ENCODE results near the gene KIFBP. TPM values are rescaled to one million over a fixed set of nuclear protein-coding genes. Genes with fewer than 3 reads are reported as not detected.
"Not testable (repeated sequence)": the region's sequence is repeated elsewhere in the genome, so short reads cannot be mapped to it uniquely, and the experiment has no call there.

KIFBP gene
- total RNA-seq, 5 donors from 2014 or later (not counting 1 experiment from before 2014, with no cell fraction given): 5.9 to 15.2 (median 13.2) TPM

DNA sequence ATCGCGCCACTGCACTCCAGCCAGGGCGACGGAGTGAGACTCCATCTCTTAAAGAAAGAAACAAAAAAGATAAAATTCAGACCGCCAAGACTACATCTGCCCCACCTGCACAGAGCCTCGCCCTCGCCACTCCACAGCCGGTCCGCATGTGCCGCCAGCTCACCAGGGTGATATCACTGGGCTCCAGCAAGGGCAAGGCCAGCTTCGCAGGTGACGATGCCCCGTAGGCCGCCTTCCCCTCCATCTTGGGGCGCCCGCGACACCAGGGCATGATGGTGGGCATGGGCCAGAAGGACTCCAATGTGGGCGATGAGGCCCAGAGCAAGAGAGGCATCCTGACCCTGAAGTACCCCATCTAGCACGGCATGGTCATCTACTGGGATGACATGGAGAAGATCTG is 34.0 kb downstream of the KIFBP start:
- Mint-ChIP-seq H3K36me3 (peaks cover 16% of the 10 kb centered on the region), H3K4me3 (no peak overlapping the region), H3K27ac (no peak overlapping the region), H3K27me3 (no peaks in the 10 kb centered on the region), H3K9me3 (no peaks in the 10 kb centered on the region), H3K4me1 (peaks cover 3 to 7% (median 3%) of the 10 kb centered on the region in 3 donors)
- peaks cover 0 to 3% of the 10 kb centered on the region in 2 donors for H3K36me3 ChIP-seq (ENCODE audit: control insufficient read depth in 2 of 2, extremely low read depth in 1 of 2, insufficient read depth in 1 of 2, low read length in 1 of 2)
- H3K27ac ChIP-seq (ENCODE audit: low read length): no peak overlapping the region
- H3K4me3 ChIP-seq (ENCODE audit: control insufficient read depth in 1 of 2, extremely low read depth in 1 of 2, low read length in 1 of 2): no peak overlapping the region
- H3K27me3 ChIP-seq (replicated peaks in 1 of 2; ENCODE audit: control insufficient read depth in 2 of 2, extremely low read depth in 1 of 2, insufficient read depth in 2 of 2, low read length in 1 of 2): no peaks in the 10 kb centered on the region
- DNase-seq (no peak), ATAC-seq (replicated peaks in 1 of 4) (no peak)
- POLR2A ChIA-PET: interaction anchor here in 1 of 2 donors (0.6 kb wide), 1 partner anchor 9 kb away, joined by 3 read pairs; no protein-coding TSS in a partner anchor
- WGBS (ENCODE audit: insufficient coverage): 97% methylated on average over 15 of the region's 19 CpGs
- CTCF ChIA-PET: no interaction called here
- peaks cover 0 to 8% of the 10 kb centered on the region in 2 experiments for H3K4me1 ChIP-seq (ENCODE audit: control insufficient read depth in 1 of 2, extremely low read depth in 1 of 2, insufficient read depth in 2 of 2, low read length in 2 of 2)
- H3K9me3 ChIP-seq: no peaks in the 10 kb centered on the region

DNA sequence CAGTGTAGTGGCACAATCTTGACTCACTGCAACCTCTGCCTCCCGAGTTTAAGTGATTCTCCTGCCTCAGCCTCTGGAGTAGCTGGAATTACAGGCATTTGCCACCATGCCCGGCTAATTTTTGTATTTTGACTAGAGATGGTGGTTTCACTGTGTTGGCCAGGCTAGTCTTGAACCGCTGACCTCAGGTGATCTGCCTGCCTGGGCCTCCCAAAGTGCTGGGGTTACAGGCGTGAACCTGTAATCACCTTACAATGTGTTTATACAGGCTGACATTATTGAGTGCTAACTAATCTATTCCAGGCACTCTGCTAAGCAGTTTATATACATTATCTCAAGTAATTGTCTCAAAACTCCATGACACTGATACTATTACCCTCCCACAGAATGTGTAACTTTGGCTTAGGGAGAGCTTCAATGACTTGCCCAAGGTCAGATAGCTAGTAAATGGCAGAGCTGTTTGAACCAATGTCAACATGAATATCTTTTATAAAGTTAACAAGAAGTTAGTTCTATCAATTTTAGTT is 36.8 kb downstream of the KIFBP start:
- no peaks in the 10 kb centered on the region for H3K9me3 ChIP-seq
- Mint-ChIP-seq H3K4me3 (no peak overlapping the region), H3K27me3 (no peaks in the 10 kb centered on the region), H3K4me1 (peaks cover 7 to 11% (median 7%) of the 10 kb centered on the region in 3 donors), H3K36me3 (no peaks in the 10 kb centered on the region), H3K27ac (no peak overlapping the region), H3K9me3 (no peaks in the 10 kb centered on the region)
- no peak for ATAC-seq (replicated peaks in 1 of 4)
- ChIA-PET CTCF (no interaction called here), POLR2A (no interaction called here)
- no peaks in the 10 kb centered on the region for H3K36me3 ChIP-seq (ENCODE audit: control insufficient read depth in 2 of 2, extremely low read depth in 1 of 2, insufficient read depth in 1 of 2, low read length in 1 of 2)
- H3K27me3 ChIP-seq (replicated peaks in 1 of 2; ENCODE audit: control insufficient read depth in 2 of 2, extremely low read depth in 1 of 2, insufficient read depth in 2 of 2, low read length in 1 of 2): no peaks in the 10 kb centered on the region
- no peak for DNase-seq
- H3K4me1 ChIP-seq (ENCODE audit: control insufficient read depth in 1 of 2, extremely low read depth in 1 of 2, insufficient read depth in 2 of 2, low read length in 2 of 2): peaks cover 0 to 11% of the 10 kb centered on the region in 2 experiments
- H3K4me3 ChIP-seq (ENCODE audit: control insufficient read depth in 1 of 2, extremely low read depth in 1 of 2, low read length in 1 of 2): no peak overlapping the region
- no peak overlapping the region for H3K27ac ChIP-seq (ENCODE audit: low read length)
- 94% methylated on average over 3 of the region's 4 CpGs for WGBS (ENCODE audit: insufficient coverage)

GRCh38 chr10:69033256-69033655 is 44.7 kb downstream of the KIFBP start:
- Histone ChIP-seq H3K9me3 (no peaks in the 10 kb centered on the region), H3K27ac (ENCODE audit: low read length) (no peak overlapping the region), H3K4me1 (ENCODE audit: control insufficient read depth in 1 of 2, extremely low read depth in 1 of 2, insufficient read depth in 2 of 2, low read length in 2 of 2) (no peaks in the 10 kb centered on the region), H3K27me3 (replicated peaks in 1 of 2; ENCODE audit: control insufficient read depth in 2 of 2, extremely low read depth in 1 of 2, insufficient read depth in 2 of 2, low read length in 1 of 2) (no peaks in the 10 kb centered on the region), H3K4me3 (ENCODE audit: control insufficient read depth in 1 of 2, extremely low read depth in 1 of 2, low read length in 1 of 2) (no peak overlapping the region), H3K36me3 (ENCODE audit: control insufficient read depth in 2 of 2, extremely low read depth in 1 of 2, insufficient read depth in 1 of 2, low read length in 1 of 2) (no peaks in the 10 kb centered on the region)
- Mint-ChIP-seq H3K4me3 (no peak overlapping the region), H3K27ac (no peak overlapping the region), H3K36me3 (no peaks in the 10 kb centered on the region), H3K4me1 (no peaks in the 10 kb centered on the region), H3K27me3 (no peaks in the 10 kb centered on the region), H3K9me3 (no peaks in the 10 kb centered on the region)
- no CpG with 5 or more reads among the region's 4 CpGs for WGBS (ENCODE audit: insufficient coverage)
- ChIA-PET POLR2A (interaction anchor here in 1 of 2 donors (0.7 kb wide), 1 partner anchor 40 kb away, joined by 5 read pairs; no protein-coding TSS in a partner anchor), CTCF (no interaction called here)
- ATAC-seq (replicated peaks in 1 of 4): no peak
- DNase-seq: no peak

DNA sequence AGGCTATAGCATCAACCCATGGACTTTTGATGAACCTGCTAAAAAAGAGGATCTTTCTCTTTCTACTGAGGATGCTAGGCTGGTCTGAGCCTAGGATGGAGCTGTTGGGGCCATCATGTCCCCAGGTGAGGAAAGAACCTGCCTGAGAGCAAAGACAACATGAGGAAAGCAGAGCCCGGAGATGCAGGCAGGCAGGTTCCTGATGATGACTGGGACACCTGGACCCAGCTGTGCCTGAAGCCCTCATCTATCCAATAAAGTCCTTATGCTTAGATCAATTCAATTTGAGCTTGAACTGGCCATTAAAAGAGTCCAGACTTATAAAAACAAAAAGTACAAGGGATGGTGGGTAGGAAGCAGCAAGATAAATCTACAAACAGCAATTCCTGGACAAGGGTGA is 48.9 kb downstream of the KIFBP start:
- no peak for DNase-seq
- Mint-ChIP-seq H3K9me3 (no peaks in the 10 kb centered on the region), H3K4me3 (no peak overlapping the region), H3K27me3 (no peaks in the 10 kb centered on the region), H3K4me1 (no peaks in the 10 kb centered on the region), H3K27ac (no peak overlapping the region), H3K36me3 (no peaks in the 10 kb centered on the region)
- Histone ChIP-seq H3K27ac (ENCODE audit: low read length) (no peak overlapping the region), H3K36me3 (ENCODE audit: control insufficient read depth in 2 of 2, extremely low read depth in 1 of 2, insufficient read depth in 1 of 2, low read length in 1 of 2) (no peaks in the 10 kb centered on the region), H3K4me3 (ENCODE audit: control insufficient read depth in 1 of 2, extremely low read depth in 1 of 2, low read length in 1 of 2) (no peak overlapping the region), H3K9me3 (no peaks in the 10 kb centered on the region), H3K27me3 (replicated peaks in 1 of 2; ENCODE audit: control insufficient read depth in 2 of 2, extremely low read depth in 1 of 2, insufficient read depth in 2 of 2, low read length in 1 of 2) (no peaks in the 10 kb centered on the region), H3K4me1 (ENCODE audit: control insufficient read depth in 1 of 2, extremely low read depth in 1 of 2, insufficient read depth in 2 of 2, low read length in 2 of 2) (no peaks in the 10 kb centered on the region)
- POLR2A ChIA-PET: no interaction called here
- WGBS (ENCODE audit: insufficient coverage): no CpG with 5 or more reads among the region's 1 CpG
- CTCF ChIA-PET: interaction anchor here in 1 of 2 donors (0.6 kb wide), 1 partner anchor 62 kb away, joined by 5 read pairs; no protein-coding TSS in a partner anchor
- no peak for ATAC-seq (replicated peaks in 1 of 4)

DNA sequence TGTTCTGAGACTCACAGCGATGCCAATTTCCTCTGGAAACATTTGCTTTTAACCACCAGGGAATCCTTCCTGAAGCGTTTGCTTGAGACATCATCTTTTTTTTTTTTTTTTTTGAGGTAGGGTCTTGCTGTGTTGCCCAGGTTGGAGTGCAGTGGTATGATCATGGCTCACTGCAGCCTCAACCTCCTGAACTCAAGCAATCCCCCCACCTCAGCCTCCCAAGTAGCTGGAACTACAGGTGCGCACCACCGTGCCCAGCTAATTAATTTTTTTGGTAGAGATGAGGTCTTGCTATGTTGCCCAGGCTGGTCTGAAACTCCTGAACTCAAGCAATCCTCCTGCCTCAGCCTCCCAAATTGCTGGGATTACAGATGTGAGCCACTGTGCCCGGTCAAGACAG is 52.3 kb downstream of the KIFBP start:
- DNase-seq; CTCF ChIA-PET; H3K36me3 ChIP-seq (ENCODE audit: control insufficient read depth in 2 of 2, extremely low read depth in 1 of 2, insufficient read depth in 1 of 2, low read length in 1 of 2); H3K27ac Mint-ChIP-seq; H3K4me3 Mint-ChIP-seq; H3K27ac ChIP-seq (ENCODE audit: low read length); H3K9me3 ChIP-seq; H3K27me3 ChIP-seq (replicated peaks in 1 of 2; ENCODE audit: control insufficient read depth in 2 of 2, extremely low read depth in 1 of 2, insufficient read depth in 2 of 2, low read length in 1 of 2); H3K4me3 ChIP-seq (ENCODE audit: control insufficient read depth in 1 of 2, extremely low read depth in 1 of 2, low read length in 1 of 2); H3K36me3 Mint-ChIP-seq; H3K27me3 Mint-ChIP-seq; H3K9me3 Mint-ChIP-seq; ATAC-seq (replicated peaks in 1 of 4): not testable (repeated sequence)
- 60% methylated on average over 1 of the region's 5 CpGs for WGBS (ENCODE audit: insufficient coverage)
- POLR2A ChIA-PET: interaction anchor here in 1 of 2 donors (0.6 kb wide), 1 partner anchor 42 kb away, joined by 3 read pairs; no protein-coding TSS in a partner anchor
- H3K4me1 Mint-ChIP-seq: peaks cover 22 to 25% (median 23%) of the 10 kb centered on the region in 3 donors
- H3K4me1 ChIP-seq (ENCODE audit: control insufficient read depth in 1 of 2, extremely low read depth in 1 of 2, insufficient read depth in 2 of 2, low read length in 2 of 2): peaks cover 8 to 28% of the 10 kb centered on the region in 2 experiments

DNA sequence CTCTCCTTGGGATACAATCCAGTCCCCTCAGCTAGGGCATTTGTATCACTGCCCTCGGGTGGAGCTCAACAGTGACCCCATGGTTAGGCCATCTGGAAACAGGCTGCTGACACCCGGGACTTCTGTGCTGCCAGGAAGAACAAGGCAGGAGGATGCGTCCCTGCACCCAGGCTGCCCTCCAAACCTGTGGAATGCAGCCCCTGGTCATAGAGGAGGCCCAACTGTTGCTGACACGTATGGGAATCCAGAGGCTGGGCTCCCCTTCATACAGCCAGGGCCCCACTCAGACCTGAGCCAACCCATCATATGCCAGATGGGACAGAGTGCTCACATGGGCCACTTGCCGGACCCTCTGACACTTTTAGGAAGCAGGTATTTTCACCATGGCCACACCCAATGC is 53.8 kb downstream of the KIFBP start:
- H3K36me3 ChIP-seq (ENCODE audit: control insufficient read depth in 2 of 2, extremely low read depth in 1 of 2, insufficient read depth in 1 of 2, low read length in 1 of 2): no peaks in the 10 kb centered on the region

More for the DNA sequence above, 53.8 kb downstream of the KIFBP start:
- peaks cover 24 to 38% (median 26%) of the 10 kb centered on the region in 3 donors for H3K4me1 Mint-ChIP-seq
- ChIA-PET CTCF (no interaction called here), POLR2A (interaction anchor here in 1 of 2 donors (0.7 kb wide), 1 partner anchor 24 kb away, joined by 3 read pairs; no protein-coding TSS in a partner anchor)
- 92% methylated on average over 4 of the region's 5 CpGs for WGBS (ENCODE audit: insufficient coverage)
- ATAC-seq (replicated peaks in 1 of 4) (no peak), DNase-seq (no peak)
- H3K27me3 Mint-ChIP-seq: no peaks in the 10 kb centered on the region
- Histone ChIP-seq H3K27me3 (replicated peaks in 1 of 2; ENCODE audit: control insufficient read depth in 2 of 2, extremely low read depth in 1 of 2, insufficient read depth in 2 of 2, low read length in 1 of 2) (no peaks in the 10 kb centered on the region), H3K27ac (ENCODE audit: low read length) (no peak overlapping the region), H3K4me1 (ENCODE audit: control insufficient read depth in 1 of 2, extremely low read depth in 1 of 2, insufficient read depth in 2 of 2, low read length in 2 of 2) (peaks cover 8 to 40% of the 10 kb centered on the region in 2 experiments), H3K4me3 (ENCODE audit: control insufficient read depth in 1 of 2, extremely low read depth in 1 of 2, low read length in 1 of 2) (no peak overlapping the region), H3K9me3 (no peaks in the 10 kb centered on the region)
- no peaks in the 10 kb centered on the region for H3K36me3 Mint-ChIP-seq
- H3K9me3 Mint-ChIP-seq: no peaks in the 10 kb centered on the region
- no peak overlapping the region for H3K27ac Mint-ChIP-seq
- no peak overlapping the region for H3K4me3 Mint-ChIP-seq

Data from T-cell (primary cell).